Measurements from ENCODE around the gene STMP1.

DNA sequence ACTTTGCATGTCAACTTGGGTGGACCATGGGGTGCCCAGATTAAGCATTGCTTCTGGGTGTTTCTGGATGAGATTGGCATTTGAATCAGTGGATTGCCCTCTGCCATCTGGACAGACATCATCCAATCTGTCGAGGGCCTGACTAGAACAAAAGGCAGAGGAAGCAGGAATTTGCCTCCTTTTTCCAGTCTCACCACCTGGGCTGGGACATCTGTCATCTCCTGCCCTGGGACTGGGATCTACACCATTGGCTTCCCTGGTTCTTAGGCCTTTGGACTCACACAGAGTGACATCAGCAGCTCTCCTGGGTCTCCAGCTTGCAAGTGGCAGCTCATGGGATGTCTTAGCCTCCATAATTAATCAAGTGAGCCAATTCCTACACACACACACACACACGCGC, 55.4 kb downstream of the STMP1 start:
- TF ChIP-seq POLR2A (IDR thresholded peaks at IDR 0.05; ENCODE audit: low read depth, low read length) (no peak), POLR2AphosphoS5 (IDR thresholded peaks at IDR 0.05; ENCODE audit: low read depth, low read length) (no peak)

All from GM12892 (cell line).